ENCODE measurements around the gene C21orf58.

C21orf58 gene

GRCh38 chr21:46286648-46287002, 37.0 kb downstream of the C21orf58 start:
- FAIRE-seq (no peak), DNase-seq (ENCODE audit: insufficient read length, low spot score) (no peak)
- TF ChIP-seq POU2F2 (IDR thresholded peaks at IDR 0.05; ENCODE audit: low read depth, low read length) (no peak), TAF1 (IDR thresholded peaks at IDR 0.05; ENCODE audit: low read depth, low read length) (no peak), POLR2AphosphoS5 (IDR thresholded peaks at IDR 0.05; ENCODE audit: low read depth, low read length) (no peak), POLR2A (IDR thresholded peaks at IDR 0.05; ENCODE audit: low read depth, low read length) (no peak), SPI1 (IDR thresholded peaks at IDR 0.05; ENCODE audit: low read depth, low read length) (no peak), PAX5 (IDR thresholded peaks at IDR 0.05; ENCODE audit: insufficient read depth, low read length, severe bottlenecking) (no peak)

GRCh38 chr21:46285761-46286647, 37.7 kb downstream of the C21orf58 start, which contains the start of gene YBEY:
YBEY (plus strand) TSS chr21:46286342; CDS start chr21:46286914, 572 bp downstream.
- FAIRE-seq (peak; percentile 89), DNase-seq (ENCODE audit: insufficient read length, low spot score) (peak; percentile 94)
- TF ChIP-seq POLR2AphosphoS5 (IDR thresholded peaks at IDR 0.05; ENCODE audit: low read depth, low read length) (peak; percentile 83), TAF1 (IDR thresholded peaks at IDR 0.05; ENCODE audit: low read depth, low read length) (peak; percentile 85), SPI1 (IDR thresholded peaks at IDR 0.05; ENCODE audit: low read depth, low read length) (peak; percentile 58), POLR2A (IDR thresholded peaks at IDR 0.05; ENCODE audit: low read depth, low read length) (peak; percentile 69), POU2F2 (IDR thresholded peaks at IDR 0.05; ENCODE audit: low read depth, low read length) (0 out of 2 replicates have a peak, but pooled peaks have one; percentile 38), PAX5 (IDR thresholded peaks at IDR 0.05; ENCODE audit: insufficient read depth, low read length, severe bottlenecking) (no peak)

GRCh38 chr21:46285206-46285661, 38.4 kb downstream of the C21orf58 start, which contains the start of gene MCM3AP:
MCM3AP (minus strand) TSS chr21:46285611; CDS start chr21:46285286, 325 bp downstream.
- DNase-seq (ENCODE audit: insufficient read length, low spot score) (no peak), FAIRE-seq (no peak)
- no peak for TF ChIP-seq POLR2A (IDR thresholded peaks at IDR 0.05; ENCODE audit: low read depth, low read length)
- no peak for TF ChIP-seq POU2F2 (IDR thresholded peaks at IDR 0.05; ENCODE audit: low read depth, low read length)
- TF ChIP-seq PAX5 (IDR thresholded peaks at IDR 0.05; ENCODE audit: insufficient read depth, low read length, severe bottlenecking): no peak
- TF ChIP-seq SPI1 (IDR thresholded peaks at IDR 0.05; ENCODE audit: low read depth, low read length): no peak
- TF ChIP-seq TAF1 (IDR thresholded peaks at IDR 0.05; ENCODE audit: low read depth, low read length): no peak
- TF ChIP-seq POLR2AphosphoS5 (IDR thresholded peaks at IDR 0.05; ENCODE audit: low read depth, low read length): no peak

GRCh38 chr21:46284733-46285132, 38.9 kb downstream of the C21orf58 start:
- TF ChIP-seq SPI1 (IDR thresholded peaks at IDR 0.05; ENCODE audit: low read depth, low read length) (peak; percentile 67), POLR2A (IDR thresholded peaks at IDR 0.05; ENCODE audit: low read depth, low read length) (no peak)
- FAIRE-seq: no peak
- no peak for DNase-seq (ENCODE audit: insufficient read length, low spot score)

- no peak for TF ChIP-seq TAF1 (IDR thresholded peaks at IDR 0.05; ENCODE audit: low read depth, low read length)
- no peak for TF ChIP-seq SPI1 (IDR thresholded peaks at IDR 0.05; ENCODE audit: low read depth, low read length)
- DNase-seq (ENCODE audit: insufficient read length, low spot score) (no peak), FAIRE-seq (no peak)
Observed at GRCh38 chr21:46284077-46284644, 39.5 kb downstream of the C21orf58 start.

GRCh38 chr21:46274797-46275390, 48.8 kb downstream of the C21orf58 start:
- no peak for TF ChIP-seq PAX5 (IDR thresholded peaks at IDR 0.05; ENCODE audit: insufficient read depth, low read length, severe bottlenecking)
- no peak for TF ChIP-seq SPI1 (IDR thresholded peaks at IDR 0.05; ENCODE audit: low read depth, low read length)
- TF ChIP-seq POU2F2 (IDR thresholded peaks at IDR 0.05; ENCODE audit: low read depth, low read length): no peak
- TF ChIP-seq POLR2AphosphoS5 (IDR thresholded peaks at IDR 0.05; ENCODE audit: low read depth, low read length): no peak
- TF ChIP-seq TAF1 (IDR thresholded peaks at IDR 0.05; ENCODE audit: low read depth, low read length): no peak
- no peak for TF ChIP-seq POLR2A (IDR thresholded peaks at IDR 0.05; ENCODE audit: low read depth, low read length)
- no peak for FAIRE-seq

GRCh38 chr21:46273341-46273740, 50.3 kb downstream of the C21orf58 start:
- DNase-seq (ENCODE audit: insufficient read length, low spot score) (no peak), FAIRE-seq (no peak)
- TF ChIP-seq TAF1 (IDR thresholded peaks at IDR 0.05; ENCODE audit: low read depth, low read length) (no peak), SPI1 (IDR thresholded peaks at IDR 0.05; ENCODE audit: low read depth, low read length) (no peak), POLR2A (IDR thresholded peaks at IDR 0.05; ENCODE audit: low read depth, low read length) (no peak)

More at GRCh38 chr21:46274797-46275390, 48.8 kb downstream of the C21orf58 start:
- no peak for DNase-seq (ENCODE audit: insufficient read length, low spot score)

- DNase-seq (ENCODE audit: insufficient read length, low spot score) (no peak), FAIRE-seq (no peak)
- TF ChIP-seq PAX5 (IDR thresholded peaks at IDR 0.05; ENCODE audit: insufficient read depth, low read length, severe bottlenecking) (no peak), POLR2AphosphoS5 (IDR thresholded peaks at IDR 0.05; ENCODE audit: low read depth, low read length) (no peak), TAF1 (IDR thresholded peaks at IDR 0.05; ENCODE audit: low read depth, low read length) (no peak), POLR2A (IDR thresholded peaks at IDR 0.05; ENCODE audit: low read depth, low read length) (no peak), POU2F2 (IDR thresholded peaks at IDR 0.05; ENCODE audit: low read depth, low read length) (no peak), SPI1 (IDR thresholded peaks at IDR 0.05; ENCODE audit: low read depth, low read length) (no peak)
Observed at GRCh38 chr21:46269466-46269865, 54.2 kb downstream of the C21orf58 start.

- DNase-seq (ENCODE audit: insufficient read length, low spot score): no peak
- FAIRE-seq: no peak
- no peak for TF ChIP-seq POLR2A (IDR thresholded peaks at IDR 0.05; ENCODE audit: low read depth, low read length)
Observed at GRCh38 chr21:46268371-46268770, 55.3 kb downstream of the C21orf58 start.

GRCh38 chr21:46266946-46267345, 56.7 kb downstream of the C21orf58 start:
- no peak for DNase-seq (ENCODE audit: insufficient read length, low spot score)
- FAIRE-seq: no peak
- no peak for TF ChIP-seq POLR2AphosphoS5 (IDR thresholded peaks at IDR 0.05; ENCODE audit: low read depth, low read length)
- no peak for TF ChIP-seq POLR2A (IDR thresholded peaks at IDR 0.05; ENCODE audit: low read depth, low read length)
- TF ChIP-seq POU2F2 (IDR thresholded peaks at IDR 0.05; ENCODE audit: low read depth, low read length): no peak
- no peak for TF ChIP-seq TAF1 (IDR thresholded peaks at IDR 0.05; ENCODE audit: low read depth, low read length)
- no peak for TF ChIP-seq PAX5 (IDR thresholded peaks at IDR 0.05; ENCODE audit: insufficient read depth, low read length, severe bottlenecking)
- TF ChIP-seq SPI1 (IDR thresholded peaks at IDR 0.05; ENCODE audit: low read depth, low read length): no peak
